Cardiac fibroblast (primary cell): ENCODE data around the gene RGS7.

Source experiments
- DNase-seq, 2 donors: peaks; one replicate each; pipeline versions ENCODE4 v3.0.0 to v3.0.0-alpha.2; 2010; ENCODE audit warnings: low read depth in 2 of 2
- H3K4me3 ChIP-seq, 2 donors: replicated peaks in 1 of 2; 1 replicate in 1 of 2; 2 replicates in 1 of 2; pipeline ENCODE4 v1.5.1; 2011; ENCODE audit warnings: low read depth in 2 of 2, low read length in 2 of 2, mild to moderate bottlenecking in 2 of 2, moderate library complexity in 1 of 2
- CTCF ChIP-seq: IDR thresholded peaks from one replicate; pipeline ENCODE4 v1.5.1; 2011; ENCODE audit warnings: low read depth, mild to moderate bottlenecking, low read length, inconsistent platforms

Gene RGS7

GRCh38 chr1:240847325-240847724 is 509.7 kb downstream of the RGS7 start:
- no peak for DNase-seq
- no peak for TF ChIP-seq CTCF
- H3K4me3 ChIP-seq: no peak overlapping the region

GRCh38 chr1:240844486-240844885 is 512.5 kb downstream of the RGS7 start:
- H3K4me3 ChIP-seq: no peak overlapping the region
- no peak for DNase-seq
- no peak for TF ChIP-seq CTCF

- DNase-seq: no peak
- H3K4me3 ChIP-seq: no peak overlapping the region
- no peak for TF ChIP-seq CTCF
These were observed 513.2 kb downstream of the RGS7 start for GRCh38 chr1:240843798-240844197.

- TF ChIP-seq CTCF: no peak
- no peak overlapping the region for H3K4me3 ChIP-seq
- no peak for DNase-seq
These were observed 520.7 kb downstream of the RGS7 start for GRCh38 chr1:240836271-240836670.

- no peak overlapping the region for H3K4me3 ChIP-seq
- no peak for TF ChIP-seq CTCF
- no peak for DNase-seq
These were observed 521.7 kb downstream of the RGS7 start for GRCh38 chr1:240835291-240835690.

GRCh38 chr1:240833075-240833474 is 523.9 kb downstream of the RGS7 start:
- no peak for TF ChIP-seq CTCF
- H3K4me3 ChIP-seq: no peak overlapping the region
- DNase-seq: no peak

- no peak overlapping the region for H3K4me3 ChIP-seq
- peak; percentile 20 for TF ChIP-seq CTCF
These were observed 525.1 kb downstream of the RGS7 start for GRCh38 chr1:240831922-240832321.

More at GRCh38 chr1:240831922-240832321, 525.1 kb downstream of the RGS7 start:
- DNase-seq: peak in 1 of 2 donors; percentile 27
